GM19452 (cell line): ENCODE measurements around the gene SH3BGRL3.
A peak's percentile ranks its signal among the peaks of the same experiment; 100 is the strongest.
"Not testable (repeated sequence)": the region's sequence is repeated elsewhere in the genome, so short reads cannot be mapped to it uniquely, and the experiment has no call there.

Experiments used
- ATAC-seq: cut with Tn5 transposase; IDR thresholded peaks from one replicate; pipeline ENCODE4 v1.9.1; 2021; ENCODE audit not compliant: unreplicated experiment

The SH3BGRL3 gene

DNA sequence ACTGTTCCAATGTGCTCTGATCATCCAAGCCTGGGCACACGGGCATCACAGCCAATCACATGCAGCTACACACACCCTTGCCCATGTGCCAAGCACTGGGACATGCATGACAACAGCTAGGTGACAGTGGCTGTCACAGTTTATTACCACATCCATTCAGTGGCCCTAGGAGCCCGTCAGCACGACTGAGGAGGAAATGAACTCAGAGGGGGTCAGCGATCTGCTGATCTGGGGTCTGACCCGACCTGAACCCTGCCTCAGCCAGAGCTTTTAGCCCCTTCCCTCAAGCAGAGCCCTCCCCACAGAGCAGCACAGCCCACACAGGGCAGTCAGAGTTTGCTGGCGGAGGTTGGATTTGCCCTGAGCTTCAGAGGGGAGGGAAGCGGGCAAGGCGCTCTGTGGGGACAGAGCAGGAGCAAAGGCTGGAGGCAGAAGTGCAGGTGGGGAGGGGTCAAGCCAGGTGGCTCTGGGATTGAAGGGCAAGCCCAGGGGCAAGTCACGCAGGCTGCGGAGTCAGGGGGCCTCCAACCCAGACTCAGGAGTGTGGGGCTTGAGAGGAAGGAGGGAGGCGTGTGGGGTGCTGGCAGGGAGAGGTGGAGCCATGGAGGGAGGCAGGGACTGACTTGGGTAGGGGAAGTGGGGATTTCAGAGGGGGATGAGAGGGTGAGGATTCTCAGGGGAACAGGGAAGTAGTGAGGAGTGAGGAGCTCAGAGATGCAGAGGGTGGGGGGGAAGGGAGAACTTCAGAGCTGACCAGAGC, 10.4 kb downstream of the SH3BGRL3 start:
- no peak for ATAC-seq

DNA sequence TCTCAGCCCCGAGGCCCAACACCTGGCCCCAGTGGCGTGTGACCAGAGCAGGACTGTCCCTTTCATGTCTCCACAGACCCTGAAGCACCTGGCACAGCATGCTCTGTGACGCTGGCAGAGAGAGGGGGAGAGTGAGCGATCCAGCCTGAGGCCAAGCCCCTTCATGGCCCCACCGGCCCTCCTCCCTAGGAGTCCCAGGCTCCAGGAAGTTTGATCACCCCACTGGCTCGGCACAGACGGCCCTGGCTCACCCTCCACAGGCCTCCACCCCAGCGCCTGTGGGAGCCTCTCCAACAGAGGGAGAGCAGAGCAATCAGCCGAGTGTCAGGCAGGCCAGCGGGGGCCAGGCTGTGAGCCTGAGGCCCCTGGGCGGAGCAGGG, 11.0 kb downstream of the SH3BGRL3 start:
- ATAC-seq, result no peak

DNA sequence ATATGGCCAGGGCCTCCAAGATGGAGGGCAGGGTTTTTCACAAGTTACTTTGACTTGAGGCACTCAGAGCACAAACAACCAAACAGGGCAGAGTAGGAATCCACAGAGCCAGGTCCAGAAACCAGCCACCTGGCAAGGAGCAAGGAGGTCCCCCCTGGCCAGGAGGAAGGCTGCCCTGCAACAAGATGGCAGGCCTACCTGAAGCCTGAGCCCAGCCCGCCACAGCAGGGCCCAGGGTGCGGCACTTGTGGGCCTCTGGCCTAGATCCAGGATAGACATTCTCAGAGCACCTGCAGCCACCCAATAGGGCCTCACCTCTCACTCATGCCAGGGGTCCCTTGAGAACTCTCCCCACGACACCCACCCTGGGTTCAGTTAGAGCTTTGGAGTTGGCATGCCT, 11.5 kb downstream of the SH3BGRL3 start:
- ATAC-seq, result no peak

DNA sequence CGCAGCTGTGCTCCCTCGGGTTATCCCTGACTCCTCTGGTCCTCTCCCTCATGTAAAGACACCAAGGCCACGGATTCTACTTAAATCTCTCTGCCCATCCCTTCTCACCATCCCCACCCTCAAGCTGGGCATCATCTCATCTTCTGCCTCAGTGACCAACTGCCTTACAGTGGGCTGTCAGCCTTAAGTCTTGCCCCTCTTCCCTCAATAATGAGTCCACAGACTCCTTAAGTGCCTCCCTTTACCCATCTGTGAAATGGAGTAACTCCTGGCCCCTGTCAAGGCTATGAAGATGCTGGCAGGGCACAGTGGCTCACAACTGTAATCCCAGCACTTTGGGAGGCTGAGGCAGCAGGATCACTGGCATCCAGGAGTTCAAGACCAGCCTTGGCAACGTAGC, 12.1 kb downstream of the SH3BGRL3 start:
- no peak for ATAC-seq

DNA sequence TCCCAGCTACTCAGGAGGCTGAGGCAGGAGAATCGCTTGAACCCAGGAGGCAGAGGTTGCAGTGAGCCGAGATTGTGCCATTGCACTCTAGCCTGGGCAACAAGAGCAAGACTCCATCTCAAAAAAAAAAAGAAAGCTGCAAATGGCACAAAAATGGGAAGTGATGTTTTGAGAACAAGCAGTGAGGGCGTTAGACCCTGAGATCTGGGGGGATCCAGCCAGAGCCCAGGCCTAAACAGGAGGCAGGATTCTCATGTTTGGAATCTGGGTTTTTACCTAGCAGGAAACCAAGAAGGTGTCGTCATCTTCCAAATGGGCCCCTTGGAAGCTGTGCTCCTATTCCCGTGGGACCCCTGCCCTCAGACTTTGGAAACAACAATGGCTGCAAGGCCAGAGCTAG, 12.8 kb downstream of the SH3BGRL3 start:
- not testable (repeated sequence) for ATAC-seq

DNA sequence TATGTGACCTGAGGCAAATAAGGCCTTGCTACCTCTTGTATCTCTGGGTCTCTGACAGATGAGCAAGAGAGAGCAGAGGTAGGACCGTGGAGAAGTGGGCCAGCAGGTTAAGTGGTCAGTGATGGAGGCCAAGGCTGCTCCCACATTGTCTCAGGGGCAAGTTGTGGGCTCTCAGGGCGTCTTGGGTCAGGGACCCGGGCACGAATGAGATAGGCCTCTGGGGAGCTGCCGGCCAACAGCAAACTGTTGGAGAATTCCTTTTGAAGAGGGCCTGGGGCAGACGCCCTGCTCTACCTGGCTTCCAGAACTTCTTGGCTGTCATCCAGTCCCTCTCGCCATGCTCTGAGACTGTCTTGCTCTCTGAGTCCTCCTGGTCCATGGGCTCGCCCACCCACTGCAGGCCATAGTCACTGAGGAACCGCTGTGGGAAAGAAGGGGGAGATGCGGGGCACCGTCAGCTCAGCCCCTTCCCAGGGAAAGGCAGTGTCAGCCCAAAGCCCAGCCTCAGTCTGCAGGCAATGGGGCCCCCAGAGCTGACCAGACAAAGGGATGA, 14.1 kb downstream of the SH3BGRL3 start:
- ATAC-seq, result no peak

DNA sequence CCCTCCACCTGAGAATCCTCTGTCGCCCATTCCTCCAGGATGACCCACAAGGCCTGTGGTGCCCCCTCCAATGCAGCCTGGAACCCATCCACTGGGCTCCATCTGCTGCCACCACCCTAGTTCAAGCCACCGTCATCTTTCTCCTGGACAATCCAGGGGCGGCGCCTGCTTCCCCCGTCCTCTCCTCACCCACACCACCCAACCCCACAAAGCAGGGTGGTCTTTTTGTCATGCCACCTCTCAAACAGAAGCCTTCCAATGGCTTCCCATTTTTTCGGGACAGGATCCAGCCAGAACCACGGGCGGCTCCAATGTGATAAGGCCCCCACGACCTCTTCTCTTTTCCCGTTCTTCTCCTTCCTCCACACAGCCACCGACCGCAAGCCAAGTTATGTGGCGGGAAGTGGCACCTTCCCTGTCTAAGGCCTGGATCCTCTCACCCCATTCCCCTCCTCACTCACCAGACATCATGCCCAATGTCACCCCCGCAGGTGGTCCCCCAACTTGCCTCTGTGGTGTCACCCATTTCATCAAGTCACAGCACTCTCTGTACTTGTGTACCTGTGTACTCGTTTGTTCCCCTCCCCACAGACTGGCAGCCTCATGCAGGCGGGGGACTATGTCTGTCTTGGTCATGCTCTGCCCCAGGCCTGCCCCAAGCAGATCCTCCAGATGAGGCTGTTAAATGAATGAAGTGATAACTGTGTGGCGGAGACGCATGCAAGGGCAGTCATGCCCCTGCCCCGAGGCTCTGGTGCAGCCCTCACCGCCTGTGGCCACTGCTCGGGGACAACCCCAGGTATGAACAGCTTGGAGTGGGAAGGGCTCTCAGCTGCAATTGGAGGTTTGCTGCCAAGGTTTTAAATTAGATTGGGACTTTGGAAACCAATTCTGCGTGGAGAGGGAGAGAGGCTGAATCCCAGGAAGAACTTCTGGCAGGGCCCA, 15.6 kb downstream of the SH3BGRL3 start:
- no peak for ATAC-seq

DNA sequence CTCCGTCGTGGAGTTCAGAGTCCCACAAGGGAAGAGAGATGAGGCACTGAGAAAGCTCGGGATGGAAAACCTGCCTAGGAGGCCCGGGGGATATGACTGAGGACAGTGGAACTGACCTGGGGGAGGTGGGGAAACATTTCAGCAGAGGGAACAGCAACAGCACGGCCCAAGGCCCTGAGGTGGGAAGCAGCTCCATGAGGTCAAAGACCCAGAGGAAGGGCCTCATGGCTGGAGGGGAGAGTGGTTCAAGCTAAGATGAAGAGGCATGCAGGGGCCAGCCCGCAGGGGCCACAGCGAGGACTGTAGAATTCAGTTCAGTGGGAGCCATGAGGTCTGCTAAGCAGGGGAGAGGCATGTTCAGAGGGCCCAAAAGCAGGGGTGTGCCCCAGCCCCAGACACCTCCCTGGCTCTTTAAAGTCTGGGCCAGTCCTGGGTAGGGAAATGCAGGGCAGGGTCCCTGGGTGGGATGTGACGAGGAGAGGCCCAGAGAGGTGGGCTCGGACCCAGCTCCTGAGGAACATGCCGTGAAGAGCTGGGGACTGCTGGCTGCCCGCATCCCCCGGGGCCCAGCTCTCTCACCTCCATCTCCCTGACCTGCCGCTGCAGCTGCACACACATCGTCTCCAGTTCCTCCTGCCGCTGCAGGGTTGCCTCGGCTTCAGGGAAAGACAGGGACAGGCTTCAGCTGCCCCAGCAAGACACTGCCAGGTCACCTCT, 16.6 kb downstream of the SH3BGRL3 start:
- no peak for ATAC-seq

DNA sequence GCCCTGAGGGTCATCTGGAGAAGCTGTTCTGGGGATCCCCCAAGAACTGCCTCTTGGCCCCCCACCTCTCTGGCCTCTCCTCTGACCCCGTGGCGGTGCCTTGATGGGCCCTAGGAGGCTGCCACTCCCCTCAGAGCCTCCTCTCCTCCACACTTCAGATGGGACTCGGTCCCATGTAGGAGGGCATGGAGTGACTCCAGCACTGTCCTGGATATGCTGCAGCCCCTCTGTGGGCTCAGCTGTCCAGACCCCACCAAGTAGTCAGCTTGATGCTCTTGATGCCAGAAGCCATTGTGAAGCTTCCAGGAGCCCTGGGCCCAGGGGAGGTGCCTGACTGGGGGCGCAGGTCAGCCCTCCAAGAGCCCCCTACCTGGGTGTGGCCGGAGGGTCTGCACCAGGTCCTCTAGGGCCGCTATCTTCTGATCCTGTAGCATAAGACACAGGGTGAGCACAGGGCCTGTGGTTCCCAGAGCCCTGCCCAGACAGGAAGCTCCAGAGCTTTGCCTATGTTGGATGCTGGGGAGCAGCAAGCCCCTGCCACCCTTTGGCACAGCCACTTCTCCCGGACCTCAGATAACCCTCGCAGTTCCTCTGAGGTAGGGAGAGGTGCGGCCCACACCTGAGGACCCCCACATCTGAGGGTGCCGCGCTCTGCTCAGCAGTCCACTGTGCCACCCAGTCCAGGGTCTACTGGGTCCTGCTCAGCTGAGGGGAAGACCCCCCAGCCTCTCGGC, 17.3 kb downstream of the SH3BGRL3 start:
- ATAC-seq, result no peak

DNA sequence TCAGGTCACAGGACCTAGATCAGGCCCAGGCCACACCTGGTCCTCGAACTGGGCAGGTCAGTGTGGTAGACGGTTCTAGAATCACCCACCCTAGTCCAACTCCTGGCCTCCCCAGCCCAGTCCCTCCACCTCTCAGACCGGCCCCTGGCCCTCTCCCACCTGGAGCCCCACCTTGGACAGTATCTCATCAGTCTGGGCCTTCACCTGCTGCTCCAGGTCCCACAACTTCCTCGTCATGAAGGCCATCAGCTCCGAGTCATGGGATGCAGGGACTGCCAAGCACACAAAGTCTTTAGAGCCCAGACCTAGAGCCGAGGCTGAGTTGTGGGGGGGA, 17.9 kb downstream of the SH3BGRL3 start:
- no peak for ATAC-seq

DNA sequence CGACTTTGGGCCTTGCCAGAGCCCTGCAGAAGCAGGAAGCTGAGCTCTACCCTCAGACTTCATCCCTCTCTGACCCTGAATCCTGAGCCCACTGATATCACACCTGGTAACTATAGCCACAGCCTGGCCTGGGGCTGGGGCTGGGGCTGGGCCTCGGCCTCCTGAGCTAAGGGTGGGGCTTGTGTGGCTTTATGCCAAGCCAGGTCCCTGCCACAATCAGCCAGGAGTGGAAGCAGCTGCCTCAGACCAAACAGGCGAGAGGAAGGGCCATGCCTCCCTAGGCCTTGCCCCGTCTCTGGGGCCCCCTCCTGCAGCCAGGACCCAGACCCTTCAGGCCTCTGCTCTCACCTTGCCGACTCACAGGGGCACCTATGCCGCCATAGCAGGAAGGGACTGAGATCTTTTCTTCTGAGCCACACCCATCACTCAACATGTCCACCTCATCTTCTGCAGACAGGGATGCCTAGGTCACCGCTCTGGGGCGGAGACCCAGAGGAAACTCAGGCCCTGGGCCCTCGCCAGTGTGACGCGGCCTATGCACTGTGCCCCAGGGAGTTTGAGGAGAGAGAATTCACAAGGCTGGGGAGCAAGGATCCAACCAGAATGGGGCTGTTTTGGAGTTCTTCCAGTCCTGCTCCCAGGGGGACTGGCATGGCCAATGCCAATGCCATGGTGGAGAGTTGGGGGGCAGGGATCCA, 20.8 kb downstream of the SH3BGRL3 start:
- no peak for ATAC-seq

DNA sequence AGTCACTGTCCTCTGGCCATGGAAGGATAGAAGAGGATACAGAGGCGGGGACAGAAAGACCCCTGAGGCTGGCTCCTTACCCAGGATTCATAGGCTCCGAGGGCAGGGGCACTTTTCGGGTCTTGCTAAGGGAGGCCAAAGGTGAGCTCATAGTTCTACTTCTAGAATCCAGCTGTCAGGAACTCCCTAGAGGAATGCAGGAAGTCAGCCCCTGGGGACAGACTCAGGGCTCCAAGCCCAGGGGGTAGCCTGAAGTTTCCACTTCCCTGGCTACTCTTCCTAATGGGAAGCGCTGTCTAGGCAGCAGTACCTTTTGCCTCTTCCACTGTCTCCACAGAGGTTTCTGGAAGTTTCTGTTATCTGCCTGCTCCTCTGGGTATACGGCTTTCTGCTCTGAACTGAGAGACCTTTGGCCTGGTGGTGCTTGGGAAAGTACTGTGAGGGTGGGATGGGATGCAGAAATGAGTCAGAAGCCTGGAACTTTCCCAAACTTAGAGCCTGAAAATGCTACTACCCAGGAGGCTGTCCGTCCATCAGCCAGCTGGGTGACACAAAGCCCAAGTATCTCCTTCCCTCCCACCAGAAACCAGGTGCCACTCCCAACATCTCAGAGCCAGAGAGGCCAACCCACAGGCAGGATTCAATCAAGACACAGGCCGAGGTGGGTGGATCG, 23.0 kb downstream of the SH3BGRL3 start:
- no peak for ATAC-seq

DNA sequence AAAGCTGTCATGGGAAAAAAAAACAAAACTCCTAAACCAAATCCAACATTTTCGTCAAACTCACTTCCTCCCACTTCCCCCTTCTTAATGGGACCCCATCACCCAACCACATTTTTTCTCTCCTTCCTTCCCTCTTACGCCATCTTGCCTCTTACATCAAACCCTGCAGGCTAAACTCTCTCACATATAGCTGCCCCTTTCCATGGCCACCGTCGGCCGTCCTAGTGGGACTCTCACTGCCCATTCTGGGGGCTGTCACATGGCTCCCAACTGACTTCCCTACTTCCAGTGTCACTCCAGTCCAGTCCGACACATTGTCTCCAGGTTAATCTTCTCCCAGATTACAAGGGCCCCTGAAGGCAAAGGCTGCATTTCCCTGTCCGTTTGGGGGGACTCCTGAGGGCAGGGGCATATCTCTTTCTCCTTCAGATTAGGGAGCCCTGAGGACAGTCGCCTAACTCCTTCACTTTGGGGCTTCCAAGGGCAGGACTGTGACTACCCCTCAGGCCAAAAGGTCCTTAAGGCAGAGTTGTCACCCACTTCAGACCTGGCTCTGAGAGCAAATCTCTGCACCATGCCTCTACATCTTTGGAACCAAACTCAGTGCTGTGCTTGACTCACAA, 25.9 kb downstream of the SH3BGRL3 start:
- ATAC-seq, result peak; percentile 15

DNA sequence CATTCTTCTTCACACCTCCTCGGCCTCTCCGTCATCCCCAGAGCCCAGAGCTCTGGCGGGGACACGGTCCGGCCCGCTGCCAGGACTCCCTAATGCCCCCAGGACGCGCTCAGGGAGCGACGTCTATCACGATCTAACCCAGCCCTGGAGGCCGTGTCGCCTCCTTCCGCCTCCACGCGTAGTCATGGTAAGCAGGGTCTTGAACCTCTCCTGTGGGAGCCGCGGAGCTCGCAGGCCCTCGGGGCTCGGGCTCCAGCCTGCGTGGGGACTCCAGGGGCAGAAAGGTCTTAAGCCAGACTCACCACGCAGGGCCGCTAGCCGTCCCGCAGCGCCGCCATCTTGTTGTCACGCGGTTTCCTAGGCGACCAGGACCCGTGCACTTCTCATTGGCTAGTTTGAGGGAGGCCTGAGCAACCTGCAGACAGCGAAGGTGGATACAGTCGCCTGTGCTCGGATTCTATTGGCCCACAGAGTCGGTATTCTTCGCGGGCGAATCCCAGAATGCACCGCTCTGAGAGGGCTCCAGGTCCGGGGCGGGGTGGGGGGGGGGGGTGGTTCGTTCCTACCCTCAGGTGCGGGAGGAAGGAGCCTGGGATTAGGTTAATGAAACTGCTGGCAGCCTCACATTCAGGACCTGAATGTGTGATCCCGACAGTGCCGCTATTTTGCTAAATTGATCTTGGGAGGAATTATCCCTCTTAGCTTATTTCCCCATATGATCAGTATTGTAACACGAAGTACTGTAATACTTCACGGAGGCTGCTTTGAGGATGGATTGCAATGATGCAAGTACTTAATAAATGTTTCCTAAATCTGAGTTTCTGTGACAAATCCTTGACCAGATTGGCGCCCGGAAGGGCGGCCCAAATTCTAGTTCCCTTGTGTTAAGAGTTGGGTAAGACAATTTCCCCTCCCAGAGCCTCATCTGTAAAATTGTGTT, 26.7 kb downstream of the SH3BGRL3 start, which contains the start of gene UBXN11:
Gene UBXN11 (minus strand): TSS at position 347 of the 940 bp plus-strand sequence. CDS start 3,753 bp downstream, outside the sequence.
- ATAC-seq, result peak; percentile 97

DNA sequence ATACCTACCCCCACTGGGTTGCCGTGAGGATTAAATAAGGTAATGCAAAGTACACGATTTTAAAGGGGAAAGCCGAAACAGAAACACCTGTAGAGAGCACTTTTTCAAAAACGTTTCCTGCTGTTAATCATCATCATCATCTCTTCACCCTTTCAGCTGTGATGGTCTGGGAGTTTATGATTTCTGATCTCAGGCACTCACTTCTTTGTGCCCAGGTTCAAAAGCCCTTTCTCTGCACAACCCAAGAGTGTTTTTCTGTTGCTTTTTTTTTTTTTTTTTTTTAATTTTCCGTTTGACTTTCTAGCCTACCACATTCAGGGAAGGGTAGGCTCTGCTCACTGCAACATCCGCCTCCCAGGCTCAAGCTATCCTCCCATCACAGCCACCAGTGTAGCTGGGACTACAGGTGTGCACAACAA, 27.5 kb downstream of the SH3BGRL3 start:
- no peak for ATAC-seq

DNA sequence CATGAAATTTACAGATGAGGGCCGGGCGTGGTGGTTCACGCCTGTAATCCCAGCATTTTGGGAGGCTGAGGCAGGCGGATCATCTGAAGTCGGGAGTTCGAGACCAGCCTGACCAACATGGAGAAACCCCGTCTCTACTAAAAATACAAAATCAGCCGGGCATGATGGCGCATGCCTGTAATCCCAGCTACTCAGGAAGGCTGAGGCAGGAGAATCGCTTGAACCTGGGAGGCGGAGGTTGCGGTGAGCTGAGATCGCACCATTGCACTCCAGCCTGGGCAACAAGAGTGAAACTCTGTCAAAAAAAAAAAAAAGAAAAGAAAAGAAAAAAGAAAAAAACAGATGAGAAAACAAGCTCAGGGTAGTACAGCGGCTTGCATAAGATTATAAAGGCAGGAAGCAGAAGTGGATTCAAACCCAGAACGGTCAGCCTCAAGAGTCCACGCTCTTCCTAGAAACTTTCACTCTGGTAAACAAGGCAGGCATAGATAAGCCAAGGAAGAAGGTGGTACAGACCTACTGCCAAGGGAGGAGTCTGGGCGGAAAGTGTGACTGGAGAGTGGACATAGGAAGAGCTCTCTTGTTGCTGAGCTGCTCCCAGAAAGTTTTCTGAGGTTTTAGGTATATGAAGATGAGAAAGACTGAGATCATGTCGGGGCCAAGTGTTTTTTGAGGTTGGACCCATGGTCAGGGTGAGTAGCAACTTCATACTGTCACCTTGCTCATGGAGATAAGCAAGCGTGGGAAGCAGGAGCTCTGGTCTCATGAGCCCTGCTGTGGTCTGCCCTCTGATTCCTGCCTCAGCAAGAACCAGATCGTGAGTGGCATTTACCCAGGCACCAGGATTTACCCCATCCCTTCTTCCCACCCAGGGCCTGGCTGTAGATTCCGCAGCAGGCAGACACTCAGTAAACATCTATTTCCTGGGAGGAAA, 28.3 kb downstream of the SH3BGRL3 start:
- ATAC-seq, result not testable (repeated sequence)

DNA sequence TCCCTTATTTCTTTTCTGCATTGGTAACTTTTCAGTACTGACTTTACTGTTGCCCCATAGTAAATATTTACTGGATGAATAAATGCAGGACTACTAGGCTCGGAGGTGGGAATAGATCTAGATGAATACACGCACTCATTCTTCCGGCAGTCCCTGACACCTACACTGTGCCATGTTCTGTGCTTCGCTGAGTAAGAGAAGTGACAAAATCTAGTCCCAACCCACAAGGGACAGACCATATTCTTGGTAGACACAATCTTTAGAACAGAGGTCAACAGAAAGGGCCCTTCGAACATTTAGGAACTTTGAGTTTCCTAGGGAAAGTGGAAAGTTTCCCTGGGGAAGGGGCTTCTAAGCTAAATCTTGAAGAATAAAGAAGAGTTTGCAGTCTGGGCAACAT, 34.6 kb downstream of the SH3BGRL3 start:
- no peak for ATAC-seq
